PC-9 (cell line): ENCODE measurements around the gene RBM4. TPM values are rescaled to one million over a fixed set of nuclear protein-coding genes. Genes with fewer than 3 reads are reported as not detected.

ENCODE experiments used
- BruUV-seq: library from RNA; stranded (reverse); fragments of 400-500 nt; replicated peaks from 2 replicates; lab custom pipeline; 2021; lab: Mats Ljungman, UMichigan
- CTCF ChIA-PET: fragments of 300-600 bp; sonication (Branson Sonifier 250); formaldehyde crosslinking; loops from one replicate; lab custom pipeline; 2022; ENCODE audit warnings: antibody characterized with exemption; lab: Charles Lee
- POLR2A ChIA-PET: fragments of 300-600 bp; sonication (Branson Sonifier 250); formaldehyde crosslinking; loops from one replicate; lab custom pipeline; 2022; ENCODE audit warnings: antibody characterized with exemption; ENCODE audit not compliant: unreplicated experiment; lab: Charles Lee
- DNase-seq, 2 experiments: peaks; one replicate each; pipeline versions ENCODE4 v3.0.0 to v3.0.0-alpha.2; 2015 to 2022; ENCODE audit warnings: mixed read lengths in 1 of 2
- H2AFZ ChIP-seq: fragments of 200-600 bp; sonication (generic); 2 replicates; pipeline ENCODE4 v1.8.1; 2017; ENCODE audit warnings: antibody characterized with exemption
- H3F3A ChIP-seq: fragments of 200-600 bp; sonication (generic); 2 replicates; pipeline ENCODE4 v1.8.1; 2017; ENCODE audit warnings: antibody characterized with exemption, mild to moderate bottlenecking, low read depth; ENCODE audit not compliant: insufficient read depth
- H3K27ac ChIP-seq: fragments of 200-600 bp; sonication (generic); 2 replicates; pipeline ENCODE4 v1.6.1; 2016; ENCODE audit warnings: mixed run types
- H3K27me3 ChIP-seq: fragments of 200-600 bp; sonication (generic); 2 replicates; pipeline ENCODE4 v1.6.1; 2016; ENCODE audit warnings: low read depth, mixed run types; ENCODE audit not compliant: insufficient read depth
- H3K36me3 ChIP-seq: fragments of 200-600 bp; sonication (generic); 2 replicates; pipeline ENCODE4 v1.6.1; 2016; ENCODE audit warnings: low read depth, mixed run types
- H3K4me1 ChIP-seq: fragments of 200-600 bp; sonication (generic); replicated peaks from 2 replicates; pipeline ENCODE4 v1.6.1; 2016; ENCODE audit warnings: mixed run types; ENCODE audit not compliant: insufficient read depth
- H3K4me2 ChIP-seq: fragments of 200-600 bp; sonication (generic); 2 replicates; pipeline ENCODE4 v1.6.1; 2017; ENCODE audit warnings: mixed run types
- H3K4me3 ChIP-seq: fragments of 200-600 bp; sonication (generic); 2 replicates; pipeline ENCODE4 v1.6.1; 2016; ENCODE audit warnings: mixed run types
- H3K79me2 ChIP-seq: fragments of 200-600 bp; sonication (generic); 2 replicates; pipeline ENCODE4 v1.6.1; 2017; ENCODE audit warnings: low read depth, mixed run types
- H3K9me2 ChIP-seq: fragments of 200-600 bp; sonication (generic); 2 replicates; pipeline ENCODE4 v1.8.1; 2017; ENCODE audit warnings: mild to moderate bottlenecking; ENCODE audit not compliant: insufficient read depth
- H3K9me3 ChIP-seq: fragments of 200-600 bp; sonication (generic); 2 replicates; pipeline ENCODE4 v1.8.1; 2016; ENCODE audit warnings: low read depth; ENCODE audit not compliant: insufficient read depth
- H4K20me1 ChIP-seq: fragments of 200-600 bp; sonication (generic); 2 replicates; pipeline ENCODE4 v1.8.1; 2017; ENCODE audit not compliant: insufficient read depth
- EZH2 ChIP-seq: fragments of 200-600 bp; sonication (generic); IDR thresholded peaks from 2 replicates; pipeline ENCODE4 v1.8.0; 2017; ENCODE audit warnings: antibody characterized with exemption, low read depth
- intact Hi-C: fragments of 100-400 bp; cut with micrococcal nuclease; formaldehyde crosslinking; loops from one replicate; pipeline ENCODE4 v1.10.0; 2022; ENCODE audit not compliant: unreplicated experiment
- total RNA-seq: library from RNA; stranded (reverse); gene quantifications from 2 replicates; pipeline ENCODE4 v1.2.3, GENCODE V29; 2021
- TF ChIP-seq, protein P1 (sequence below): fragments of 200-600 bp; sonication (generic); conservative IDR thresholded peaks from 2 replicates; pipeline ENCODE4 v1.6.1; 2017; ENCODE audit warnings: mixed run types, antibody characterized with exemption, mild to moderate bottlenecking, moderate library complexity

RBM4 gene
- total RNA-seq, 1 experiment from 2014 or later, result 140 TPM

- Histone ChIP-seq H3K27me3 (no peaks in the 10 kb centered on the region), H3F3A (peaks cover 18% of the 10 kb centered on the region), H3K27ac (no peak overlapping the region), H3K4me1 (peaks cover 6% of the 10 kb centered on the region), H3K79me2 (peaks cover 100% of the 10 kb centered on the region), H3K9me3 (no peaks in the 10 kb centered on the region), H3K4me2 (no peak overlapping the region), H3K4me3 (no peak overlapping the region), H2AFZ (no peak overlapping the region), H3K9me2 (no peaks in the 10 kb centered on the region), H3K36me3 (peaks cover 73% of the 10 kb centered on the region), H4K20me1 (peaks cover 96% of the 10 kb centered on the region)
- TF ChIP-seq, protein P1, sequence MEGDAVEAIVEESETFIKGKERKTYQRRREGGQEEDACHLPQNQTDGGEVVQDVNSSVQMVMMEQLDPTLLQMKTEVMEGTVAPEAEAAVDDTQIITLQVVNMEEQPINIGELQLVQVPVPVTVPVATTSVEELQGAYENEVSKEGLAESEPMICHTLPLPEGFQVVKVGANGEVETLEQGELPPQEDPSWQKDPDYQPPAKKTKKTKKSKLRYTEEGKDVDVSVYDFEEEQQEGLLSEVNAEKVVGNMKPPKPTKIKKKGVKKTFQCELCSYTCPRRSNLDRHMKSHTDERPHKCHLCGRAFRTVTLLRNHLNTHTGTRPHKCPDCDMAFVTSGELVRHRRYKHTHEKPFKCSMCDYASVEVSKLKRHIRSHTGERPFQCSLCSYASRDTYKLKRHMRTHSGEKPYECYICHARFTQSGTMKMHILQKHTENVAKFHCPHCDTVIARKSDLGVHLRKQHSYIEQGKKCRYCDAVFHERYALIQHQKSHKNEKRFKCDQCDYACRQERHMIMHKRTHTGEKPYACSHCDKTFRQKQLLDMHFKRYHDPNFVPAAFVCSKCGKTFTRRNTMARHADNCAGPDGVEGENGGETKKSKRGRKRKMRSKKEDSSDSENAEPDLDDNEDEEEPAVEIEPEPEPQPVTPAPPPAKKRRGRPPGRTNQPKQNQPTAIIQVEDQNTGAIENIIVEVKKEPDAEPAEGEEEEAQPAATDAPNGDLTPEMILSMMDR, result no peak
- TF ChIP-seq EZH2, result no peak
- intact Hi-C loops, result no loop called here
- DNase-seq, result no peak
- ChIA-PET CTCF (no interaction called here), POLR2A (interaction anchor here (0.5 kb wide), 1 partner anchor 14 kb away, joined by 5 read pairs; no protein-coding TSS in a partner anchor)
- no TSS peak for BruUV-seq
Measured at GRCh38 chr11:66624450-66624849, 14.1 kb upstream of the RBM4 start.

- Histone ChIP-seq H2AFZ (no peak overlapping the region), H4K20me1 (peaks cover 96% of the 10 kb centered on the region), H3K9me3 (no peaks in the 10 kb centered on the region), H3K4me2 (no peak overlapping the region), H3K36me3 (peaks cover 80% of the 10 kb centered on the region), H3K4me1 (no peaks in the 10 kb centered on the region; the same call in 1 of the 2 replicates), H3K79me2 (peaks cover 100% of the 10 kb centered on the region), H3K4me3 (no peak overlapping the region), H3K9me2 (no peaks in the 10 kb centered on the region), H3K27ac (no peak overlapping the region), H3K27me3 (no peaks in the 10 kb centered on the region), H3F3A (peaks cover 21% of the 10 kb centered on the region)
- CTCF ChIA-PET, result no interaction called here
- POLR2A ChIA-PET, result interaction anchor here (0.6 kb wide), 1 partner anchor 13 kb away, joined by 6 read pairs; the partner anchor contains the start of gene RBM4
- TF ChIP-seq, protein P1, result no peak
- TF ChIP-seq EZH2, result no peak
- no peak for DNase-seq
- intact Hi-C loops, result no loop called here
- no TSS peak for BruUV-seq
Measured at GRCh38 chr11:66625041-66625751, 13.3 kb upstream of the RBM4 start.

GRCh38 chr11:66625752-66626149, 12.8 kb upstream of the RBM4 start:
- Histone ChIP-seq H3K36me3 (peaks cover 82% of the 10 kb centered on the region), H3K9me2 (no peaks in the 10 kb centered on the region), H2AFZ (no peak overlapping the region), H3F3A (peaks cover 22% of the 10 kb centered on the region), H3K4me1 (no peaks in the 10 kb centered on the region; the same call in 1 of the 2 replicates), H3K79me2 (peaks cover 100% of the 10 kb centered on the region), H4K20me1 (peaks cover 93% of the 10 kb centered on the region), H3K9me3 (no peaks in the 10 kb centered on the region), H3K27me3 (no peaks in the 10 kb centered on the region), H3K4me3 (no peak overlapping the region), H3K27ac (no peak overlapping the region), H3K4me2 (no peak overlapping the region)
- DNase-seq, result no peak
- TF ChIP-seq, protein P1, result no peak
- no peak for TF ChIP-seq EZH2
- no TSS peak for BruUV-seq
- CTCF ChIA-PET, result no interaction called here
- POLR2A ChIA-PET, result no interaction called here
- intact Hi-C loops, result no loop called here
